Measurements from ENCODE around the gene OR56A1. TPM values are rescaled to one million over a fixed set of nuclear protein-coding genes. Genes with fewer than 3 reads are reported as not detected.

Gene OR56A1
- total RNA-seq, 2 donors from 2014 or later = not detected

GRCh38 chr11:6061475-6061874 lies 30.9 kb upstream of the OR56A1 start:
- Histone ChIP-seq H3K27me3 (no peaks in the 10 kb centered on the region), H3K9me3 (no peaks in the 10 kb centered on the region), H3K4me3 (no peak overlapping the region), H3K27ac (no peak overlapping the region), H3K4me1 (no peaks in the 10 kb centered on the region), H3K36me3 (no peaks in the 10 kb centered on the region), H3K9ac (ENCODE audit: low read depth in 2 of 2, low read length in 2 of 2) (no peak overlapping the region)
- intact Hi-C loops (cut with DNase I) = no loop called here
- TF ChIP-seq, protein P1, sequence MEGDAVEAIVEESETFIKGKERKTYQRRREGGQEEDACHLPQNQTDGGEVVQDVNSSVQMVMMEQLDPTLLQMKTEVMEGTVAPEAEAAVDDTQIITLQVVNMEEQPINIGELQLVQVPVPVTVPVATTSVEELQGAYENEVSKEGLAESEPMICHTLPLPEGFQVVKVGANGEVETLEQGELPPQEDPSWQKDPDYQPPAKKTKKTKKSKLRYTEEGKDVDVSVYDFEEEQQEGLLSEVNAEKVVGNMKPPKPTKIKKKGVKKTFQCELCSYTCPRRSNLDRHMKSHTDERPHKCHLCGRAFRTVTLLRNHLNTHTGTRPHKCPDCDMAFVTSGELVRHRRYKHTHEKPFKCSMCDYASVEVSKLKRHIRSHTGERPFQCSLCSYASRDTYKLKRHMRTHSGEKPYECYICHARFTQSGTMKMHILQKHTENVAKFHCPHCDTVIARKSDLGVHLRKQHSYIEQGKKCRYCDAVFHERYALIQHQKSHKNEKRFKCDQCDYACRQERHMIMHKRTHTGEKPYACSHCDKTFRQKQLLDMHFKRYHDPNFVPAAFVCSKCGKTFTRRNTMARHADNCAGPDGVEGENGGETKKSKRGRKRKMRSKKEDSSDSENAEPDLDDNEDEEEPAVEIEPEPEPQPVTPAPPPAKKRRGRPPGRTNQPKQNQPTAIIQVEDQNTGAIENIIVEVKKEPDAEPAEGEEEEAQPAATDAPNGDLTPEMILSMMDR (IDR thresholded peaks at IDR 0.05) = no peak
- DNase-seq = no peak

DNA sequence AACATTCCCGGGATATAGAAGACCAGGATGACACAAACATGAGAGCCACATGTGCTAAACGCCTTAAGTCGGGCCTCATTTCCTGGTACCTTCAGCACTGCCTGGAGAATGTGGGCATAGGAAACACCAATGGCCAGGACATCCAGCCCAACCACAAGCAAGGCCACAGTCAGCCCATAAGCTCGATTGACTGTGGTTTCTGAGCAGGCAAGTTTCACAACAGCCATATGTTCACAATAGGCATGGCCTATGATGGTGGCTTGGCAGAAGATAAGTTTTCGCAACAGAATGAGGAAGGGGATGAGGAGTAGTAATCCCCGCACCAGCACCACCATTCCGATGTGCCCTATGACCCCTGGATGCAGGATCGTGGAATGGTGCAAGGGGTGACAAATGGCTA lies 26.9 kb upstream of the OR56A1 start:
- H3K27me3 ChIP-seq = no peaks in the 10 kb centered on the region

DNA sequence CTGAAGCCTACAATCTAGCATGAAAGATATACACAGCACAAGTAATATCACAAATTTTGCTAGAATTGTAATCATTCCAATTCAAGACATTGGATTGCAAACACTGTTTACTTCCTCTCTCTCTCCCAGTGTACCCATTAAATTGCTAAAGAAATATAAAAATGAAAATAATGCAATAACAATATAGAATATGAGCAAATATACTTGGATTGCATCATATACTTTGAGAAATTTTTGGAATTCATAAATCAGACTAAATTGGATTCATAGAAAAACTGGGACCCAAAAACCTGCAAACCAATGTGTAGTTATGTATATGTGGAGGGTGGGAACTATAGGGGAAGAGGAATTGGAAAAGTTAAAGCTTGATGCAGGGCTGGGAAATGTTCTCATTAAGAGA lies 25.0 kb upstream of the OR56A1 start:
- no peaks in the 10 kb centered on the region for H3K9me3 ChIP-seq
- no peak overlapping the region for H3K9ac ChIP-seq (ENCODE audit: low read depth in 2 of 2, low read length in 2 of 2)
- DNase-seq = no peak
- no peaks in the 10 kb centered on the region for H3K27me3 ChIP-seq
- H3K36me3 ChIP-seq = no peaks in the 10 kb centered on the region
- intact Hi-C loops (cut with DNase I) = no loop called here
- TF ChIP-seq, protein P1 (IDR thresholded peaks at IDR 0.05) = no peak
- no peak overlapping the region for H3K4me3 ChIP-seq
- H3K4me1 ChIP-seq = no peaks in the 10 kb centered on the region
- no peak overlapping the region for H3K27ac ChIP-seq

More for the DNA sequence above, 26.9 kb upstream of the OR56A1 start:
- H3K36me3 ChIP-seq = no peaks in the 10 kb centered on the region
- no peak overlapping the region for H3K27ac ChIP-seq
- no peaks in the 10 kb centered on the region for H3K4me1 ChIP-seq
- TF ChIP-seq, protein P1 (IDR thresholded peaks at IDR 0.05) = no peak
- H3K9ac ChIP-seq (ENCODE audit: low read depth in 2 of 2, low read length in 2 of 2) = no peak overlapping the region
- H3K9me3 ChIP-seq = no peaks in the 10 kb centered on the region
- intact Hi-C loops (cut with DNase I) = no loop called here
- DNase-seq = no peak
- H3K4me3 ChIP-seq = no peak overlapping the region

- no peak for DNase-seq
- Histone ChIP-seq H3K4me3 (no peak overlapping the region), H3K9ac (ENCODE audit: low read depth in 2 of 2, low read length in 2 of 2) (no peak overlapping the region), H3K27me3 (no peaks in the 10 kb centered on the region), H3K4me1 (no peaks in the 10 kb centered on the region), H3K27ac (no peak overlapping the region), H3K36me3 (no peaks in the 10 kb centered on the region), H3K9me3 (no peaks in the 10 kb centered on the region)
- intact Hi-C loops (cut with DNase I) = no loop called here
- TF ChIP-seq, protein P1 (IDR thresholded peaks at IDR 0.05) = no peak
Measured at GRCh38 chr11:6052374-6052773, 21.8 kb upstream of the OR56A1 start.

DNA sequence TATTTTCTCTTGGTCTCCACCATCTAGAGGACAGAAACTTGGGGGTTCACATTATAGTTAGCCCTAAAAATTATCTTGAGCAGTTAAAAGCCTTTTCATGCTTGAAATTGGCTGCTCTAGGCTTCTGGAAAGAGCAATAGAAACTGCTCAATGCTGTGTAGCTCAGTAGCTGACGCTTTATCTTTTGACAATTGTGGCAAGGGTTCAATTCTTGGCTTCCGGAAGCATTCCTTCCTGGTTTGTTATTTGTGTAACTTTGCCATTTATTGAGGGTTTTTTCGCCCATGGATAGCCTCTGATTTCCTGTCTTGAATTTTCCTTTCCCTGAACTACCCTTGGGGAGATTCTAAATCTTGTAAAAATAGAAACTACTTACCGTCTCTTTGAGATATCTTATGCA lies 10.3 kb upstream of the OR56A1 start:
- H3K4me3 ChIP-seq = no peak overlapping the region
- no peaks in the 10 kb centered on the region for H3K4me1 ChIP-seq
- no peak for DNase-seq
- TF ChIP-seq, protein P1 (IDR thresholded peaks at IDR 0.05) = no peak
- no peaks in the 10 kb centered on the region for H3K9me3 ChIP-seq
- H3K36me3 ChIP-seq = no peaks in the 10 kb centered on the region
- intact Hi-C loops (cut with DNase I) = no loop called here
- no peak overlapping the region for H3K9ac ChIP-seq (ENCODE audit: low read depth in 2 of 2, low read length in 2 of 2)
- H3K27ac ChIP-seq = no peak overlapping the region
- no peaks in the 10 kb centered on the region for H3K27me3 ChIP-seq

DNA sequence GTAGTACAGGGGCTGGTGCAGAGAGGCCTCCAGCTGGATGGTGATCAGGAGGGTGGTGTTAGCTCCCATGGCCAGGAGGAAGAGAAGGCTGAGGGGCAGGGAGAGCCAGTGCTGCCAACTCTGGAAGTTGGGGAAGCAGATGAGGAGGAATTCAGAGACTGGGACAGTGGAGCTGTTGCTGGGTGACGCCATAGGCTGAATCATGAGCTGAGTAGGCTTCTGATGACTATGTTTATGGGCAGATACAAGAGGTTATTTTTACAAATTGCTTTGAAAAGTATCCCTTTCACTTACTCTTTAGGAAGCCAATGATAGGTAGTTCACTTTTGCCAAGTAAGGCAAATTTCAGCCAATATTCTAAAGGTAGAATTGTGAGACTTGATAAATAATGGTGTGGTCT lies 3.1 kb downstream of the OR56A1 start:
- H3K9me3 ChIP-seq = no peaks in the 10 kb centered on the region
- H3K4me3 ChIP-seq = no peak overlapping the region
- TF ChIP-seq, protein P1 (IDR thresholded peaks at IDR 0.05) = no peak
- H3K9ac ChIP-seq (ENCODE audit: low read depth in 2 of 2, low read length in 2 of 2) = no peak overlapping the region
- H3K36me3 ChIP-seq = no peaks in the 10 kb centered on the region
- H3K4me1 ChIP-seq = no peaks in the 10 kb centered on the region
- H3K27ac ChIP-seq = no peak overlapping the region
- intact Hi-C loops (cut with DNase I) = no loop called here
- DNase-seq = no peak
- no peaks in the 10 kb centered on the region for H3K27me3 ChIP-seq
